Ammon's horn (tissue), 1 donor: Measurements from ENCODE around the gene CSPG5.

ENCODE experiments used
- DNase-seq: peaks from one replicate; pipeline ENCODE4 v3.0.0-alpha.2; 2016; ENCODE audit warnings: low spot score

Gene CSPG5, protein sequence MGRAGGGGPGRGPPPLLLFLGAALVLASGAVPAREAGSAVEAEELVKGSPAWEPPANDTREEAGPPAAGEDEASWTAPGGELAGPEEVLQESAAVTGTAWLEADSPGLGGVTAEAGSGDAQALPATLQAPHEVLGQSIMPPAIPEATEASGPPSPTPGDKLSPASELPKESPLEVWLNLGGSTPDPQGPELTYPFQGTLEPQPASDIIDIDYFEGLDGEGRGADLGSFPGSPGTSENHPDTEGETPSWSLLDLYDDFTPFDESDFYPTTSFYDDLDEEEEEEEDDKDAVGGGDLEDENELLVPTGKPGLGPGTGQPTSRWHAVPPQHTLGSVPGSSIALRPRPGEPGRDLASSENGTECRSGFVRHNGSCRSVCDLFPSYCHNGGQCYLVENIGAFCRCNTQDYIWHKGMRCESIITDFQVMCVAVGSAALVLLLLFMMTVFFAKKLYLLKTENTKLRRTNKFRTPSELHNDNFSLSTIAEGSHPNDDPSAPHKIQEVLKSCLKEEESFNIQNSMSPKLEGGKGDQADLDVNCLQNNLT

GRCh38 chr3:47578691-47579632 is at the start of gene CSPG5:
Gene CSPG5, minus strand, starts transcription at chr3:47578865. Its CDS starts 172 bp downstream, at chr3:47578693.
- DNase-seq: peak; percentile 41

DNA sequence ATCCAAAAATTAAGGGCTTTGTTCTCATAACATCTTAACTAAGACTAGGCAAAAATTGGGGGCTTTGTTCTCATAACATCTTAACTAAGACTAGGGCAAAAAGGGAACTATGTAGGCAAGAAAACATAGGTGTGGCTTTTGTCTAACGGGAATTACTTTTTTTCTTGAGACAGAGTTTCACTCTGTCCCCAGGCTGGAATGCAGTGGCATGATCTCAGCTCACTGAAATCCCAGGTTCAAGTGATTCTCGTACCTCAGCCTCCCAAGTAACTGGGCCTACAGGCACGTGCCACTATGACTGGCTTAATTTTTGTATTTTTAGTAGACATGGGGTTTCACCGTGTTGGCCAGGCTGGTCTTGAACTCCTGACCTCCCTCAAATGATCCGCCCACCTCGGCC is 49.8 kb upstream of the CSPG5 start:
- DNase-seq: no peak

DNA sequence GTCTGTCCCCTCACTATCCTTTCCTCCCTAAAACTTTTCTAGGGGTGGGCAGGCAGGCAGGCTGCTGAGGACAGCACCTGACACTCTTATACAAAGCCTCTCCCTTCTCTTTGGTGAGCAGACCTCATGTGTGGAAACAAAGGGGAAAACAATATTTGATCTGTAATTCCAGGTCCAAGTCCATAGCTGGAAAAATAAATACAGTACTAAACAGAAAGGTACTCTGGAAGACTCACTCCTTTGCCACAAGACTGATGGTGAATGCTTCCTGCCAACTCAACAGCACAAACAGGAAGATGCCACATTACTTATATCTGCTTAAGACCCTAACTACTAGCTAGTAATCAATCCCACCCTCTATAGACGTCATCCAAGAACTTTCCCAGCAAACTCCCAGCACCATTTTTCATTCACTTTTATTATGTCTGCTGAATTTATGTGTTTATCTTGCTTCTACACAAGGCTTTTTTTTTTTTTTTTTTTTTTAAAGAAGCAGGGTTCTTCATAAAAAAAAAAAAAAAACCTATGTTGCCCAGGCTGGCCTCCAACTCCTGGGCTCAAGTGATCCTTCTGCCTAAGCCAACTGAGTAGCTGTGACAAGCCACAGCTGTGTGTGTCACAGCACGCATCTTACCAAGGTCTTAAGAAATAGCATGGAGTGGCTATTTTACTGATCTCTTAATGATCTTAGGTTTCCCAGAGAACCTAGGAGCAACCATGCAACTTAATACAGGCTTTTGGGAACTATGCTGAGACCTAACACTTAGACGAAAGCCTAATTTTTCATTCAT is 44.2 kb upstream of the CSPG5 start:
- no peak for DNase-seq

DNA sequence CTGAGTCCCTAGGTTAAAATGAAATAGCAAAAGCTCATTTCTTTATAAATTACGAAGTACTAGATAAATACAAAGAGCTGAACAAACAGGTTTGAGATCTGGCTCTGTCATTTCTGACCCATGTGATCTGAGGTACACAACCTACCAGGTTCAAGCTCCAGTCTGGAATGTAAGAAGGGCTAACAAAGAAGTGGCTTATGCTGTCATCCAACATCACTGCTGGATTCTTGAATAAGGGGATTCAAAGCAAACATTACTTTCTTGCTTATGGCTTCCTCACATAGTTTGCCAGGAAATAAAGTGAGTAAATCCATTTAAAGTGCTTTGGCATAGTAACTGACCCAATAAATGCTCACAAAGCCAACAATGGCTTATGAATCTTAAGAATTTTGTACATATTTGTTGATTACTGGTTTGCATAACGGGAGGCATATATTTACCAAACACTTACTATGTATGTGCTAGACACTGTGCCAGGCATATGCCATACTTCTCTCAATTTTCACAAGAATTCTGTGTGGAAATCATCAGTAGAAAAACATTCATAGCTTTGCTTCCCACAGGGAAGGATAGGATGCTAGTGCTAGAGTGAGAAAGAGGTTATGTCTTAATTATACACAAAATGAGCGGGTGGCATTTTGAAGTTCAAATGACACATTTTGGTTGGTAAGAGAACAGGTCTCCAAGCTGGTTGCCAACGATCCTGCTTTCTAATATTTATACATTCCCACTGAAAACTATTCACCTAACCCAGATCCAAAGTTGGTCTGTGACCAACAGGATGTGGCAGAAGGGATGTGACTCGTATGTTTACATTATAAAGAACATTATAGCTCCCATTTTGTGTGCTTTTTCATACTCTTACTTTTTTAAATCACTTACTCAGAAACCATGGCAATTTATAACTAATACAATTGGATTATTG is 38.7 kb upstream of the CSPG5 start:
- DNase-seq: no peak

- DNase-seq: no peak
Observed at GRCh38 chr3:47614788-47615187, 36.1 kb upstream of the CSPG5 start.

DNA sequence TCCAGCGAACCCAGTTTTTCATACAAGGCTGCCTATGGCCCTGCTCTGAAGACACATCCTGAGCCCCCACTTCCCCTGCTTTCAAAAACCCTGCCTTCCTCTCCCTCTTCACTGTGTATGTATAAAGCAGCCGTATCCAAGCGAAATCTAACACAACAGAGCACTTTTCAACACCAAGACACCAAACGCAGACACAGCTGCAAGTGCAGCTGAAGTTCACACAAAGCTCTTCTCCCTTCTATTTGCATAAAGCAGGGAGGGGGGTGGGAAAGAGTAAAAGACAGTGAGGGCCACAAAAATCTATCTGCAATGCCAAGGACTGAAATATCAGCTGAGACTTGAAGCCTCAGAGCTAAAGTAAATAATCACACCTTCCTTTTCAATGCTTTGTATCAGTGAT is 35.1 kb upstream of the CSPG5 start:
- peak; percentile 79 for DNase-seq

GRCh38 chr3:47612879-47613278 is 34.2 kb upstream of the CSPG5 start:
- no peak for DNase-seq

- peak; percentile 28 for DNase-seq
Observed at GRCh38 chr3:47612178-47612577, 33.5 kb upstream of the CSPG5 start.

DNA sequence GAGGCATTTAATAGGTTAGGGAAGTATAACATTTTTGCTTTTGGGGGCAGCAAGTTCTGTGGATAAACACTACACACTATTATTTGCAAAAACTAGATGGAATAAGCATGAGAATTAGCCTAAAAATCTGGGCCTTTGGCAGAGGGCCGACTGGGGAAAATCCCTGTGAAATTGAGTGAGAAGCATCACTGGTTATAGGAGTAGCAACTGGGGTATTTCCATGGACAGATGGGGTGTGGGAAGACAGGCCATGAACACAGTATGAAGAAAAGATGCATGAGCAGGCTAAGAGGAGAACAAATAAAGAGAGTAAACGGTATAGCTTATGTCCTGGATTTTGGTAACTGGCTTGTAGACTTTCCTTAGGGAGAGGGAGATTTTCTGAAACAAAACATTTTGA is 32.9 kb upstream of the CSPG5 start:
- peak; percentile 67 for DNase-seq

GRCh38 chr3:47610583-47610982 is 31.9 kb upstream of the CSPG5 start:
- DNase-seq: no peak

- no peak for DNase-seq
Observed at GRCh38 chr3:47607335-47607734, 28.7 kb upstream of the CSPG5 start.

DNA sequence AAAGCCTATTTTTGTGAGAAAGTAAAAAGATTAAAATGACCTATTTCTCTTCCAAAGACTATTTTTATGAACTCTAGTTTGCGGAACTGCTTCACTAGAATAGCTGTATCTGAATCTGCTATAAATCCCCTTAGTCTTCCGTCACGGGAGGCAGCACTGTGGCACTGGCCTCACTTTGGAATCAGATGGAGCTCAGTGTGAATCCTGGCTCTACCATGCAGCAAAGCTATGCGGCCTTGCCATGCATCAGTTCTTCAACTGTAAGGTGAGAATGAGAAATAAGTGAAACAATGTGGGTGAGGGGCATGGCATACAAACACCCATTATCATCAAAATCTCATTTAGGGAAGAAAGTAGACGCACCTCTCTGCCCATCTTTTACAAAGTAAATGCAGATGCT is 27.5 kb upstream of the CSPG5 start:
- DNase-seq: no peak

DNA sequence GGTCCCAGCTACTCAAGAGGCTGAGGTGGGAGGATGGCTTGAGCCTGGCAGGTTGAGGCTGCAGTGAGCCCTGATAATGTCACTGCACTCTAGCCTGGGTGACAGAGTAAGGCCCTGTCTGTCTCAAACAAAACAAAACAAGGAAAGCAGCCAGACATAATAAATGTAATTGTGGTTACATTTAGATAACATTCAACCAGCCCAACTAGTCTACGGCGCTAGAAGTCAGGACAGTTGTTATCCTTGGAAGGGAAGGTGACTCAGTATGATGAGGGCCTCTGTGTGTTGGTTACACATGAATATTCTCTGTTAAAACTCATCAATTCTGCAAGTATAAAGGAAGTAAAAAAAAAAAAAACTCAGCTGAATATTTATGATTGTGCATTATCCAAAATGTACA is 27.0 kb upstream of the CSPG5 start:
- DNase-seq: no peak

- DNase-seq: no peak
Observed at GRCh38 chr3:47604145-47604544, 25.5 kb upstream of the CSPG5 start.

GRCh38 chr3:47603332-47603731 is 24.7 kb upstream of the CSPG5 start:
- no peak for DNase-seq

GRCh38 chr3:47601281-47601680 is 22.6 kb upstream of the CSPG5 start:
- DNase-seq: peak; percentile 71

DNA sequence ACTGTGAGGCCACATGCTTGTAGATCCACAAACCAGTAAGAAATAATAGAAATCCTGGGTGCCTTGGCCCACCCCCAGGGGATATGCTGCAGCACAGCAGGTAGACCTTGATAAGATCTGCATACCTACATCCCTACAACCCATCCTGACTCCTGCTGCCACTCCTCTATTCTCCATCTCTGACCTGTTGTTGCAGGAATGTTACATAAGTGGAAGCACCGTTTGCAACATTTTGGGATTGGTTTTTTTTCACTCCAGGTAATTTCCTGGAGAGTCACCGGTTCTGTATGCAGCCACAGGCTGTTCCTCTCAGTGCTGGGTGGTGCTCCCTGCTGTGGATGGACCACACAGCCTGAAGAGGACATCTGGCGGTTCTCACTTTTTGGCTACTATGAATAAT is 16.1 kb upstream of the CSPG5 start:
- DNase-seq: no peak

- DNase-seq: no peak
Observed at GRCh38 chr3:47592066-47592795, 13.6 kb upstream of the CSPG5 start.

DNA sequence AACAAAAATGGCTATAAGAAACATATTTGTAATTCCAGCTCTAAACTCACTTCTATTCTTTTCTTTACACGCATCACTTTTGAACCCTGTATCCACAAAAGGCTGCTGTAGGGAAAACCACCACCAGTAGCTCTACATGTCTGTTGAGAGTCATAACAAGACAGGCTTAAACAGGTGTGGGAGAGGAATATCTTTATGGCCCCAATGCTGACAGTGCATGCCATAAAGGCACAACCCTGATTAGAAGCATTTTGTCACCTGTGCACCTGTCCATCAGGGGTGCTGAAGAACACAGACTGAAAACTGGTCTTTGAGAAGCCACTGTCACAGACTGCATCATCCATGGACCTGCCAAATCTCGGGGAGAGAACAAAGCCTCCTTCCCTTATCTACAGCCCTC is 11.6 kb upstream of the CSPG5 start:
- DNase-seq: no peak

- no peak for DNase-seq
Observed at GRCh38 chr3:47588587-47588986, 9.9 kb upstream of the CSPG5 start.
